Gastroesophageal sphincter (tissue), 3 donors: ENCODE data around the gene GFPT2.

Source experiments
- POLR2AphosphoS5 ChIP-seq: sonication (generic); formaldehyde crosslinking; IDR thresholded peaks from one replicate; pipeline ENCODE4 v1.6.1; 2017; ENCODE audit warnings: antibody characterized with exemption
- TF ChIP-seq, protein P1 (sequence below), 4 experiments: fragments of 200-600 bp in 2 of 4; fragments of 450-650 bp in 2 of 4; sonication (generic) in 1 of 4; IDR thresholded peaks; one replicate each; pipeline ENCODE4 v1.5.1; 2017 to 2019; ENCODE audit warnings: antibody characterized with exemption in 4 of 4, mild to moderate bottlenecking in 2 of 4, moderate library complexity in 2 of 4

DNA sequence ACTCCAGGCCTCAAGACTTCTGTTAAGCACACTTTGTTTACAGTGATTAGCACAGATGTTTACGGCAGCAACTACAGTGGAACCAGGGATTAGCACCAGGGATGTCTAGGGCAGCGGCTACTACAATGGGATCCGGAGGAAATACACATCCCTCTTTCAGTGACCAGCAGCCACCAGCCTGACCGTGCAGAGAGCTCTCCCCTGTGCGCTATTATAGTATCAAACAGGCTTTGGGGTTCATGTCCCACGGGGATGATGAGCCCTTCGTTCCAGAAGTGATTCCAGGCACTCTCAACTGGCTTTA lies 21.5 kb downstream of the GFPT2 start:
- TF ChIP-seq, protein P1, sequence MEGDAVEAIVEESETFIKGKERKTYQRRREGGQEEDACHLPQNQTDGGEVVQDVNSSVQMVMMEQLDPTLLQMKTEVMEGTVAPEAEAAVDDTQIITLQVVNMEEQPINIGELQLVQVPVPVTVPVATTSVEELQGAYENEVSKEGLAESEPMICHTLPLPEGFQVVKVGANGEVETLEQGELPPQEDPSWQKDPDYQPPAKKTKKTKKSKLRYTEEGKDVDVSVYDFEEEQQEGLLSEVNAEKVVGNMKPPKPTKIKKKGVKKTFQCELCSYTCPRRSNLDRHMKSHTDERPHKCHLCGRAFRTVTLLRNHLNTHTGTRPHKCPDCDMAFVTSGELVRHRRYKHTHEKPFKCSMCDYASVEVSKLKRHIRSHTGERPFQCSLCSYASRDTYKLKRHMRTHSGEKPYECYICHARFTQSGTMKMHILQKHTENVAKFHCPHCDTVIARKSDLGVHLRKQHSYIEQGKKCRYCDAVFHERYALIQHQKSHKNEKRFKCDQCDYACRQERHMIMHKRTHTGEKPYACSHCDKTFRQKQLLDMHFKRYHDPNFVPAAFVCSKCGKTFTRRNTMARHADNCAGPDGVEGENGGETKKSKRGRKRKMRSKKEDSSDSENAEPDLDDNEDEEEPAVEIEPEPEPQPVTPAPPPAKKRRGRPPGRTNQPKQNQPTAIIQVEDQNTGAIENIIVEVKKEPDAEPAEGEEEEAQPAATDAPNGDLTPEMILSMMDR (IDR thresholded peaks at IDR 0.05): no peak
- TF ChIP-seq POLR2AphosphoS5: no peak
